WTC11 (cell line): ENCODE results near the gene OR5B21. TPM values are rescaled to one million over a fixed set of nuclear protein-coding genes. Genes with fewer than 3 reads are reported as not detected.

Source experiments
- ATAC-seq: fragments of 200-7000 bp; cut with Tn5 transposase; 2 replicates; pipeline ENCODE4 v1.10.0; 2021; ENCODE audit warnings: mild to moderate bottlenecking, moderate library complexity
- CTCF ChIA-PET: fragments of 300-600 bp; sonication (Branson Sonifier 250); formaldehyde crosslinking; loops from one replicate; lab custom pipeline; 2021; ENCODE audit warnings: antibody characterized with exemption; lab: Charles Lee
- POLR2A ChIA-PET: fragments of 350-600 bp; sonication (Branson Sonifier 250); formaldehyde crosslinking; loops from one replicate; lab custom pipeline; 2021; ENCODE audit warnings: antibody characterized with exemption; lab: Charles Lee
- DNase-seq: peaks from one replicate; pipeline ENCODE4 v3.0.0; 2021; ENCODE audit warnings: low spot score
- H3K27ac Mint-ChIP-seq: 2 replicates; pipeline ENCODE4 v1.8.0; 2021; ENCODE audit warnings: mixed read lengths
- H3K27me3 Mint-ChIP-seq: 2 replicates; pipeline ENCODE4 v1.8.0; 2021; ENCODE audit warnings: low read depth, mild to moderate bottlenecking, moderate library complexity, mixed read lengths
- H3K36me3 Mint-ChIP-seq: 2 replicates; pipeline ENCODE4 v1.8.0; 2021; ENCODE audit warnings: mixed read lengths
- H3K4me1 Mint-ChIP-seq: 2 replicates; pipeline ENCODE4 v1.8.0; 2022; ENCODE audit warnings: mixed read lengths
- H3K4me3 Mint-ChIP-seq: 2 replicates; pipeline ENCODE4 v1.8.0; 2021; ENCODE audit warnings: mild to moderate bottlenecking, moderate library complexity, mixed read lengths
- H3K9me3 Mint-ChIP-seq: 2 replicates; pipeline ENCODE4 v1.8.0; 2021; ENCODE audit warnings: mixed read lengths
- AFF4 ChIP-seq: sonication (generic); formaldehyde crosslinking; IDR thresholded peaks from 2 replicates; pipeline ENCODE4 v1.8.1; 2023; ENCODE audit warnings: mild to moderate bottlenecking, missing genetic modification reagents, borderline replicate concordance
- ARID4B ChIP-seq: sonication (generic); formaldehyde crosslinking; IDR thresholded peaks from 2 replicates; pipeline ENCODE4 v1.8.0; 2023; ENCODE audit warnings: missing genetic modification reagents, mild to moderate bottlenecking, borderline replicate concordance
- ATF1 ChIP-seq: sonication (generic); formaldehyde crosslinking; IDR thresholded peaks from 2 replicates; pipeline ENCODE4 v1.8.1; 2023; ENCODE audit warnings: mild to moderate bottlenecking, moderate library complexity, missing genetic modification reagents
- E2F4 ChIP-seq: sonication (generic); formaldehyde crosslinking; IDR thresholded peaks from 2 replicates; pipeline ENCODE4 v1.8.1; 2022; ENCODE audit warnings: low read depth, mild to moderate bottlenecking, moderate library complexity, missing genetic modification reagents, borderline replicate concordance
- FOXK1 ChIP-seq: sonication (generic); formaldehyde crosslinking; IDR thresholded peaks from 2 replicates; pipeline ENCODE4 v1.8.0; 2022; ENCODE audit warnings: mild to moderate bottlenecking, moderate library complexity, missing genetic modification reagents
- KAT7 ChIP-seq: sonication (generic); formaldehyde crosslinking; IDR thresholded peaks from 2 replicates; pipeline ENCODE4 v1.8.1; 2023; ENCODE audit warnings: missing genetic modification reagents, mild to moderate bottlenecking, borderline replicate concordance
- MLX ChIP-seq: sonication (generic); formaldehyde crosslinking; IDR thresholded peaks from 2 replicates; pipeline ENCODE4 v1.8.1; 2023; ENCODE audit warnings: mild to moderate bottlenecking, missing genetic modification reagents, moderate library complexity
- NFE2L1 ChIP-seq: sonication (generic); formaldehyde crosslinking; IDR thresholded peaks from 2 replicates; pipeline ENCODE4 v1.8.1; 2023; ENCODE audit warnings: missing genetic modification reagents
- NR3C1 ChIP-seq: sonication (generic); formaldehyde crosslinking; conservative IDR thresholded peaks from 2 replicates; pipeline ENCODE4 v1.8.1; 2023; ENCODE audit warnings: low read depth, mild to moderate bottlenecking, missing genetic modification reagents
- PRDM15 ChIP-seq: sonication (generic); formaldehyde crosslinking; IDR thresholded peaks from 2 replicates; pipeline ENCODE4 v1.8.0; 2022; ENCODE audit warnings: missing genetic modification reagents
- PRRX2 ChIP-seq: fragments of 250-450 bp; sonication (Bioruptor Pico); IDR thresholded peaks from 2 replicates; pipeline ENCODE4 v1.8.0; 2021; ENCODE audit warnings: mild to moderate bottlenecking
- ZBTB21 ChIP-seq: sonication (generic); formaldehyde crosslinking; IDR thresholded peaks from 2 replicates; pipeline ENCODE4 v1.8.1; 2023; ENCODE audit warnings: mild to moderate bottlenecking, missing genetic modification reagents, borderline replicate concordance
- ZNF219 ChIP-seq: sonication (generic); formaldehyde crosslinking; IDR thresholded peaks from 2 replicates; pipeline ENCODE4 v1.8.0; 2023; ENCODE audit warnings: missing genetic modification reagents, mild to moderate bottlenecking, borderline replicate concordance
- ZNF396 ChIP-seq: fragments of 250-450 bp; sonication (Bioruptor Pico); IDR thresholded peaks from 2 replicates; pipeline ENCODE4 v1.8.0; 2021; ENCODE audit warnings: mild to moderate bottlenecking, moderate library complexity, borderline replicate concordance
- ZNF416 ChIP-seq: fragments of 250-450 bp; sonication (Bioruptor Pico); IDR thresholded peaks from 2 replicates; pipeline ENCODE4 v1.9.0; 2021; ENCODE audit warnings: mild to moderate bottlenecking, inconsistent platforms
- ZNF671 ChIP-seq: fragments of 250-450 bp; sonication (Bioruptor Pico); IDR thresholded peaks from 2 replicates; pipeline ENCODE4 v1.8.0; 2021; ENCODE audit warnings: mild to moderate bottlenecking
- total RNA-seq: library from RNA; stranded (reverse); gene quantifications from 3 replicates; pipeline ENCODE4 v1.2.3, GENCODE V29; 2021
- TF ChIP-seq, protein P1 (sequence below): sonication (generic); formaldehyde crosslinking; IDR thresholded peaks from 2 replicates; pipeline ENCODE4 v1.8.0; 2022; ENCODE audit warnings: mild to moderate bottlenecking, missing genetic modification reagents
- TF ChIP-seq, protein P2 (sequence below): fragments of 250-450 bp; sonication (Bioruptor Pico); conservative IDR thresholded peaks from 2 replicates; pipeline ENCODE4 v1.9.0; 2021; ENCODE audit warnings: mild to moderate bottlenecking

OR5B21 gene
- total RNA-seq, 1 experiment from 2014 or later = not detected

GRCh38 chr11:58495906-58496305 lies 12.0 kb downstream of the OR5B21 start (continued):
- TF ChIP-seq ARID4B (CRISPR knock-in tag) (no peak), PRRX2 (CRISPR knock-in tag) (no peak)
- TF ChIP-seq, protein P1, sequence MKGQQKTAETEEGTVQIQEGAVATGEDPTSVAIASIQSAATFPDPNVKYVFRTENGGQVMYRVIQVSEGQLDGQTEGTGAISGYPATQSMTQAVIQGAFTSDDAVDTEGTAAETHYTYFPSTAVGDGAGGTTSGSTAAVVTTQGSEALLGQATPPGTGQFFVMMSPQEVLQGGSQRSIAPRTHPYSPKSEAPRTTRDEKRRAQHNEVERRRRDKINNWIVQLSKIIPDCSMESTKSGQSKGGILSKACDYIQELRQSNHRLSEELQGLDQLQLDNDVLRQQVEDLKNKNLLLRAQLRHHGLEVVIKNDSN = no peak

DNA sequence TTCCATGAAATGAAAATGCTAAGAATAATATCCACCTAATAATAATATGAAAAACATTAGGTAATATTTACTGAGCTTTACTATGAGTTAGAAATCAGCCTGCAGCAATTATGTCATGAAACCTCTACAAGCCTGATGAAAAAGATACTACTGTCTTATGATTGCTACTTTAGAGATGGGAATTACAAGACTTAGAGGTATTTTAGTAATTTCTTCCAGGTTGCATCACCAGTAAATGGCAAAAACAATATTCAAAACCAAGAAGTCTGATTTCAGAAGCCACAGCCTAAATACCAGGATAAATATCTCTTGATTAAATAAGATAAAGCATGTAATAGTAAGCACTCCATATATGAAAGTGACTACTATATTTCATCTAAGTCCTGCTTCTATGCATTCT lies 13.8 kb downstream of the OR5B21 start:
- no peak overlapping the region for H3K27ac Mint-ChIP-seq
- ChIA-PET POLR2A (no interaction called here), CTCF (no interaction called here)
- no peaks in the 10 kb centered on the region for H3K4me1 Mint-ChIP-seq
- H3K27me3 Mint-ChIP-seq = no peaks in the 10 kb centered on the region
- no peak for DNase-seq
- no peaks in the 10 kb centered on the region for H3K9me3 Mint-ChIP-seq
- H3K4me3 Mint-ChIP-seq = no peak overlapping the region
- no peak for TF ChIP-seq FOXK1
- TF ChIP-seq ZNF671 (CRISPR knock-in tag) = no peak
- TF ChIP-seq, protein P2, sequence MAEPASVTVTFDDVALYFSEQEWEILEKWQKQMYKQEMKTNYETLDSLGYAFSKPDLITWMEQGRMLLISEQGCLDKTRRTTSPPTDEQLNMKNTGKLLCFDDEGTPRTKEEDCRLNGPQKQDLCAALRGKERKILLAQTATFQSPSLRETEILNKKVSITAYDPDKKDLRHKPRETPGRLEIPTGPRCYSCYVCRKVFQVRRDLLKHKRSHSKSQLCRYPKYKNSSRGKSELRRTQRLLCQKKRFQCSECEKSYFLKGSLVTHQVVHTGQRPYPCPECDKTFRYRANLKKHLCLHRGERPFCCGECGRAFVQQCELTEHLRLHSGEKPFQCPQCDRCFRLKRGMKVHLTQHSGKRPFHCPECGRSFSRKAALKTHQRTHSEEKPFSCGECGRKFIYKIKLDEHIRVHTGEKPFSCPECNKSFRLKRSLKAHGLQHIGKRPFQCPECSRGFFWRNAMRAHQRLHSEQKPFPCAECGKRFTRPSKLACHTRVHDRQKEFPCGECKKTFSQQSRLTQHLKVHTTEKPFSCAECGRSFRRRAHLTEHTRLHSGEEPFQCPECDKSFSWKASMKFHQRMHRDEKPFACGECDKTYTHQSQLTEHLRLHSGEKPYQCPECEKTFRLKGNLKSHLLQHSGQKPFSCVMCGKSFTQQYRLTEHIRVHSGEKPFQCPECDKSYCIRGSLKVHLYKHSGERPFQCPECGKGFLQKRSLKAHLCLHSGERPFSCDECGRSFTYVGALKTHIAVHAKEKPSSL = no peak
- no peak for TF ChIP-seq PRDM15 (CRISPR knock-in tag)
- no peak for TF ChIP-seq ZNF219
- no peak for TF ChIP-seq NR3C1 (CRISPR knock-in tag)
- TF ChIP-seq KAT7 (CRISPR knock-in tag) = no peak
- TF ChIP-seq E2F4 = no peak
- no peak for TF ChIP-seq ZBTB21
- no peak for TF ChIP-seq MLX
- no peak for TF ChIP-seq NFE2L1
- TF ChIP-seq AFF4 (CRISPR knock-in tag) = no peak
- TF ChIP-seq ATF1 (CRISPR knock-in tag) = no peak
- no peak for TF ChIP-seq ZNF416 (CRISPR knock-in tag)
- no peak for TF ChIP-seq ZNF396 (CRISPR knock-in tag)
- no peaks in the 10 kb centered on the region for H3K36me3 Mint-ChIP-seq
- no peak for ATAC-seq
